GM18502 (cell line): ENCODE measurements around the gene PRR7.
"Not testable (repeated sequence)": the region's sequence is repeated elsewhere in the genome, so short reads cannot be mapped to it uniquely, and the experiment has no call there.

ENCODE experiments used
- ATAC-seq: cut with Tn5 transposase; IDR thresholded peaks from one replicate; pipeline ENCODE4 v1.9.1; 2021; ENCODE audit warnings: mild to moderate bottlenecking; ENCODE audit not compliant: unreplicated experiment, poor library complexity

The PRR7 gene

GRCh38 chr5:177477701-177478477, 31.3 kb downstream of the PRR7 start:
- ATAC-seq = no peak

- ATAC-seq = no peak
These were observed 32.4 kb downstream of the PRR7 start for GRCh38 chr5:177478711-177479646.

- no peak for ATAC-seq
These were observed 33.2 kb downstream of the PRR7 start for GRCh38 chr5:177479774-177480173.

GRCh38 chr5:177482359-177482795, 35.8 kb downstream of the PRR7 start:
- no peak for ATAC-seq

GRCh38 chr5:177483042-177483441, 36.4 kb downstream of the PRR7 start:
- no peak for ATAC-seq

GRCh38 chr5:177483994-177484901, 37.6 kb downstream of the PRR7 start:
- no peak for ATAC-seq

- no peak for ATAC-seq
These were observed 38.4 kb downstream of the PRR7 start for GRCh38 chr5:177484902-177485549.

GRCh38 chr5:177485753-177486152, 39.1 kb downstream of the PRR7 start:
- ATAC-seq = not testable (repeated sequence)

- ATAC-seq = no peak
These were observed 39.6 kb downstream of the PRR7 start for GRCh38 chr5:177486256-177486655.

GRCh38 chr5:177487144-177487543, 40.5 kb downstream of the PRR7 start:
- ATAC-seq = no peak

GRCh38 chr5:177487975-177488374, 41.4 kb downstream of the PRR7 start:
- ATAC-seq = no peak

GRCh38 chr5:177489119-177489716, 42.6 kb downstream of the PRR7 start:
- no peak for ATAC-seq

GRCh38 chr5:177490311-177490991, 43.8 kb downstream of the PRR7 start:
- no peak for ATAC-seq

- no peak for ATAC-seq
These were observed 44.4 kb downstream of the PRR7 start for GRCh38 chr5:177490992-177491391.

GRCh38 chr5:177491429-177491945, 44.9 kb downstream of the PRR7 start:
- ATAC-seq = peak; percentile 63

GRCh38 chr5:177491983-177492746, 45.6 kb downstream of the PRR7 start:
- ATAC-seq = no peak

- no peak for ATAC-seq
These were observed 46.2 kb downstream of the PRR7 start for GRCh38 chr5:177492841-177493240.

GRCh38 chr5:177493795-177494345, 47.3 kb downstream of the PRR7 start:
- ATAC-seq = no peak
